ENCODE results near the gene PPP2CA. TPM values are rescaled to one million over a fixed set of nuclear protein-coding genes. Genes with fewer than 3 reads are reported as not detected.

Gene PPP2CA
- total and polyA plus RNA-seq, 2 donors = 62.9 to 88.6 TPM

GRCh38 chr5:134184155-134185135 lies 41.4 kb downstream of the PPP2CA start:
- Histone ChIP-seq H3K27me3 (ENCODE audit: control insufficient read depth in 2 of 2, insufficient read depth in 1 of 2, low read length in 1 of 2) (no peaks in the 10 kb centered on the region), H3K4me1 (ENCODE audit: control insufficient read depth in 2 of 2, insufficient read depth in 2 of 2, low read length in 2 of 2) (no peaks in the 10 kb centered on the region), H3K27ac (ENCODE audit: low read depth in 1 of 2, low read length in 1 of 2) (no peak overlapping the region), H3K36me3 (ENCODE audit: control insufficient read depth in 2 of 2, insufficient read depth in 2 of 2, low read length in 1 of 2) (no peaks in the 10 kb centered on the region), H3K4me3 (ENCODE audit: low read length in 2 of 2) (no peak overlapping the region), H3K9me3 (ENCODE audit: control insufficient read depth in 2 of 2, insufficient read depth in 1 of 2, low read length in 1 of 2) (no peaks in the 10 kb centered on the region)
- DNase-seq (ENCODE audit: low read depth in 6 of 9, low spot score in 9 of 9) = peak in 7 of 9 donors; percentile 48 to 83 (median 67)
- WGBS = 73% methylated on average over 11 of the region's 11 CpGs

GRCh38 chr5:134183481-134183880 lies 42.4 kb downstream of the PPP2CA start:
- no peaks in the 10 kb centered on the region for H3K27me3 ChIP-seq (ENCODE audit: control insufficient read depth in 2 of 2, insufficient read depth in 1 of 2, low read length in 1 of 2)
- no peak for DNase-seq (ENCODE audit: low read depth in 6 of 9, low spot score in 9 of 9)
- H3K36me3 ChIP-seq (ENCODE audit: control insufficient read depth in 2 of 2, insufficient read depth in 2 of 2, low read length in 1 of 2) = no peaks in the 10 kb centered on the region
- H3K4me3 ChIP-seq (ENCODE audit: low read length in 2 of 2) = no peak overlapping the region
- no peak overlapping the region for H3K27ac ChIP-seq (ENCODE audit: low read depth in 1 of 2, low read length in 1 of 2)
- no peaks in the 10 kb centered on the region for H3K4me1 ChIP-seq (ENCODE audit: control insufficient read depth in 2 of 2, insufficient read depth in 2 of 2, low read length in 2 of 2)
- no peaks in the 10 kb centered on the region for H3K9me3 ChIP-seq (ENCODE audit: control insufficient read depth in 2 of 2, insufficient read depth in 1 of 2, low read length in 1 of 2)

- Histone ChIP-seq H3K27ac (ENCODE audit: low read depth in 1 of 2, low read length in 1 of 2) (peak overlapping the region in 1 of 2 donors; percentile 98), H3K36me3 (ENCODE audit: control insufficient read depth in 2 of 2, insufficient read depth in 2 of 2, low read length in 1 of 2) (peaks cover 6 to 8% of the 10 kb centered on the region in 2 donors), H3K4me3 (ENCODE audit: low read length in 2 of 2) (no peak overlapping the region), H3K9me3 (ENCODE audit: control insufficient read depth in 2 of 2, insufficient read depth in 1 of 2, low read length in 1 of 2) (no peaks in the 10 kb centered on the region), H3K4me1 (ENCODE audit: control insufficient read depth in 2 of 2, insufficient read depth in 2 of 2, low read length in 2 of 2) (peaks cover 16 to 18% of the 10 kb centered on the region in 2 donors), H3K27me3 (ENCODE audit: control insufficient read depth in 2 of 2, insufficient read depth in 1 of 2, low read length in 1 of 2) (no peaks in the 10 kb centered on the region)
- 84% methylated on average over 3 of the region's 3 CpGs for WGBS
- DNase-seq (ENCODE audit: low read depth in 6 of 9, low spot score in 9 of 9) = peak in 4 of 9 donors; percentile 22 to 55 (median 32)
Measured at GRCh38 chr5:134178096-134178419, 47.8 kb downstream of the PPP2CA start.

- WGBS = 37% methylated on average over 29 of the region's 29 CpGs
- Histone ChIP-seq H3K27ac (ENCODE audit: low read depth in 1 of 2, low read length in 1 of 2) (peak overlapping the region; percentile 98 to 100), H3K36me3 (ENCODE audit: control insufficient read depth in 2 of 2, insufficient read depth in 2 of 2, low read length in 1 of 2) (peaks cover 11 to 13% of the 10 kb centered on the region in 2 donors), H3K27me3 (ENCODE audit: control insufficient read depth in 2 of 2, insufficient read depth in 1 of 2, low read length in 1 of 2) (no peaks in the 10 kb centered on the region), H3K4me3 (ENCODE audit: low read length in 2 of 2) (peak overlapping the region; percentile 96 to 98), H3K9me3 (ENCODE audit: control insufficient read depth in 2 of 2, insufficient read depth in 1 of 2, low read length in 1 of 2) (no peaks in the 10 kb centered on the region), H3K4me1 (ENCODE audit: control insufficient read depth in 2 of 2, insufficient read depth in 2 of 2, low read length in 2 of 2) (peaks cover 16 to 18% of the 10 kb centered on the region in 2 donors)
- DNase-seq (ENCODE audit: low read depth in 6 of 9, low spot score in 9 of 9) = peak in 4 of 9 donors; percentile 8 to 50 (median 20)
Measured at GRCh38 chr5:134177369-134178095, 48.3 kb downstream of the PPP2CA start.

GRCh38 chr5:134176511-134177368 lies 49.1 kb downstream of the PPP2CA start, which contains the start of gene SKP1:
TSS of gene SKP1 (minus strand) at chr5:134176950. CDS start at chr5:134174022, 2,928 bp downstream.
- peak; percentile 77 to 95 (median 89) for DNase-seq (ENCODE audit: low read depth in 6 of 9, low spot score in 9 of 9)
- peak within 1 kb of the TSS; percentile 96 to 98 for H3K4me3 ChIP-seq (ENCODE audit: low read length in 2 of 2)
- H3K27ac ChIP-seq (ENCODE audit: low read depth in 1 of 2, low read length in 1 of 2) = peak within 1 kb of the TSS; percentile 98 to 100
- WGBS = under 1% methylated on average over 92 of the region's 92 CpGs
- H3K36me3 ChIP-seq (ENCODE audit: control insufficient read depth in 2 of 2, insufficient read depth in 2 of 2, low read length in 1 of 2) = peaks cover 16 to 21% of the 10 kb centered on the region in 2 donors
- H3K27me3 ChIP-seq (ENCODE audit: control insufficient read depth in 2 of 2, insufficient read depth in 1 of 2, low read length in 1 of 2) = no peaks in the 10 kb centered on the region
- peaks cover 16 to 18% of the 10 kb centered on the region in 2 donors for H3K4me1 ChIP-seq (ENCODE audit: control insufficient read depth in 2 of 2, insufficient read depth in 2 of 2, low read length in 2 of 2)
- no peaks in the 10 kb centered on the region for H3K9me3 ChIP-seq (ENCODE audit: control insufficient read depth in 2 of 2, insufficient read depth in 1 of 2, low read length in 1 of 2)

GRCh38 chr5:134175921-134176510 lies 49.9 kb downstream of the PPP2CA start:
- Histone ChIP-seq H3K36me3 (ENCODE audit: control insufficient read depth in 2 of 2, insufficient read depth in 2 of 2, low read length in 1 of 2) (peaks cover 20 to 28% of the 10 kb centered on the region in 2 donors), H3K4me3 (ENCODE audit: low read length in 2 of 2) (peak overlapping the region; percentile 96 to 98), H3K4me1 (ENCODE audit: control insufficient read depth in 2 of 2, insufficient read depth in 2 of 2, low read length in 2 of 2) (peaks cover 16 to 18% of the 10 kb centered on the region in 2 donors), H3K27ac (ENCODE audit: low read depth in 1 of 2, low read length in 1 of 2) (peak overlapping the region; percentile 98 to 100), H3K9me3 (ENCODE audit: control insufficient read depth in 2 of 2, insufficient read depth in 1 of 2, low read length in 1 of 2) (no peaks in the 10 kb centered on the region), H3K27me3 (ENCODE audit: control insufficient read depth in 2 of 2, insufficient read depth in 1 of 2, low read length in 1 of 2) (no peaks in the 10 kb centered on the region)
- WGBS = under 1% methylated on average over 31 of the region's 31 CpGs
- DNase-seq (ENCODE audit: low read depth in 6 of 9, low spot score in 9 of 9) = peak in 5 of 9 donors; percentile 10 to 35 (median 25)

GRCh38 chr5:134174841-134175839 lies 50.7 kb downstream of the PPP2CA start:
- 33% methylated on average over 10 of the region's 10 CpGs for WGBS
- no peaks in the 10 kb centered on the region for H3K27me3 ChIP-seq (ENCODE audit: control insufficient read depth in 2 of 2, insufficient read depth in 1 of 2, low read length in 1 of 2)
- no peak overlapping the region for H3K27ac ChIP-seq (ENCODE audit: low read depth in 1 of 2, low read length in 1 of 2)
- H3K9me3 ChIP-seq (ENCODE audit: control insufficient read depth in 2 of 2, insufficient read depth in 1 of 2, low read length in 1 of 2) = no peaks in the 10 kb centered on the region
- peaks cover 26 to 37% of the 10 kb centered on the region in 2 donors for H3K36me3 ChIP-seq (ENCODE audit: control insufficient read depth in 2 of 2, insufficient read depth in 2 of 2, low read length in 1 of 2)
- peak in 2 of 9 donors; percentile 8 to 39 for DNase-seq (ENCODE audit: low read depth in 6 of 9, low spot score in 9 of 9)
- peak overlapping the region; percentile 96 to 98 for H3K4me3 ChIP-seq (ENCODE audit: low read length in 2 of 2)
- H3K4me1 ChIP-seq (ENCODE audit: control insufficient read depth in 2 of 2, insufficient read depth in 2 of 2, low read length in 2 of 2) = peaks cover 16 to 18% of the 10 kb centered on the region in 2 donors
